ENCODE measurements around the gene S100A3.

S100A3 gene

DNA sequence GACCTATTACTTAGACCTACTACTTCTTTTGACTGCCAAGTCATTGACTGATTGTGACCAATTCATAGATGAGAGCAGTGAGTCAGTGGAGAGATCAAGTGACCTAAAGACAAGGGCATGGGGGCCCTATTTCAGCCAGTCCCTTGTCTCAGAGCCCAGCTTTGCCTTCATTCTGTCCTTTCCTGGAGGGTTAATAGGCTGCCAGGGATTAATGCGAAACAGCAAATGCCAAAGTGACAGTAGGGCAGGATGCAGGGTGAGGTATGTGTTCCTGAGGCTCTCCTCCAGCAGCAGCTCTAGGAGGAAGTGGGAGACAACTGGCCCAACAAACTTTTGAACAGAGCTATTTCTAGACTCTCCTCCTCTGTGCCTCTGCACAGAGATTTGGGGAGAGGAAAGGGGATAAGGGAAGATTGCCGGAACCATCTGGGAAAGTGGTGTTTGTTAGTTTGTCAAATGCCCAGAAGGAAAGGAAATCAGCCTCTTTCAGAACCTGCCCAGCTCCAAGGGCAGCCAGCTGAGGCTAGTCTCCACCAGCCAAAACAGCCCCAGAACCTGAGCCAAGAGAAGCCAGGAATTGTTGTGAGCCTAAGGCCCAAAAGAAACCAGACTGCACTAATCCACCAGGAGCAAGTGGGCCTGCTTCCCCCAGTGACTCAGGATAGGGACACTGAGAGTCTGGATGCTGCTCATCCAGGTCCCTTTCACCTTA, 4.9 kb upstream of the S100A3 start:
- no peaks in the 10 kb centered on the region for H3K27me3 ChIP-seq (ENCODE audit: control insufficient read depth, insufficient read depth, low read length)

GRCh38 chr1:153553096-153553495, 4.0 kb upstream of the S100A3 start:
- Histone ChIP-seq H3K9me3 (ENCODE audit: control insufficient read depth, low read length) (no peaks in the 10 kb centered on the region), H3K36me3 (ENCODE audit: control insufficient read depth, insufficient read depth, low read length) (no peaks in the 10 kb centered on the region), H3K4me1 (ENCODE audit: control insufficient read depth, insufficient read depth, low read length) (peaks cover 27% of the 10 kb centered on the region), H3K4me3 (ENCODE audit: low read length) (no peak overlapping the region), H3K27me3 (ENCODE audit: control insufficient read depth, insufficient read depth, low read length) (no peaks in the 10 kb centered on the region), H3K9ac (ENCODE audit: low read length) (no peak overlapping the region)

More for the DNA sequence above, 4.9 kb upstream of the S100A3 start:
- no peak overlapping the region for H3K4me3 ChIP-seq (ENCODE audit: low read length)
- no peaks in the 10 kb centered on the region for H3K36me3 ChIP-seq (ENCODE audit: control insufficient read depth, insufficient read depth, low read length)
- peaks cover 18% of the 10 kb centered on the region for H3K4me1 ChIP-seq (ENCODE audit: control insufficient read depth, insufficient read depth, low read length)
- no peak overlapping the region for H3K9ac ChIP-seq (ENCODE audit: low read length)
- H3K9me3 ChIP-seq (ENCODE audit: control insufficient read depth, low read length): no peaks in the 10 kb centered on the region

GRCh38 chr1:153552335-153552734, 3.3 kb upstream of the S100A3 start:
- Histone ChIP-seq H3K9me3 (ENCODE audit: control insufficient read depth, low read length) (no peaks in the 10 kb centered on the region), H3K4me1 (ENCODE audit: control insufficient read depth, insufficient read depth, low read length) (peaks cover 34% of the 10 kb centered on the region), H3K4me3 (ENCODE audit: low read length) (no peak overlapping the region), H3K9ac (ENCODE audit: low read length) (no peak overlapping the region), H3K36me3 (ENCODE audit: control insufficient read depth, insufficient read depth, low read length) (no peaks in the 10 kb centered on the region), H3K27me3 (ENCODE audit: control insufficient read depth, insufficient read depth, low read length) (no peaks in the 10 kb centered on the region)

GRCh38 chr1:153550827-153551500, 1.9 kb upstream of the S100A3 start:
- peaks cover 48% of the 10 kb centered on the region for H3K4me1 ChIP-seq (ENCODE audit: control insufficient read depth, insufficient read depth, low read length)
- H3K4me3 ChIP-seq (ENCODE audit: low read length): no peak overlapping the region
- no peaks in the 10 kb centered on the region for H3K36me3 ChIP-seq (ENCODE audit: control insufficient read depth, insufficient read depth, low read length)
- H3K9me3 ChIP-seq (ENCODE audit: control insufficient read depth, low read length): no peaks in the 10 kb centered on the region
- H3K27me3 ChIP-seq (ENCODE audit: control insufficient read depth, insufficient read depth, low read length): no peaks in the 10 kb centered on the region
- no peak overlapping the region for H3K9ac ChIP-seq (ENCODE audit: low read length)

DNA sequence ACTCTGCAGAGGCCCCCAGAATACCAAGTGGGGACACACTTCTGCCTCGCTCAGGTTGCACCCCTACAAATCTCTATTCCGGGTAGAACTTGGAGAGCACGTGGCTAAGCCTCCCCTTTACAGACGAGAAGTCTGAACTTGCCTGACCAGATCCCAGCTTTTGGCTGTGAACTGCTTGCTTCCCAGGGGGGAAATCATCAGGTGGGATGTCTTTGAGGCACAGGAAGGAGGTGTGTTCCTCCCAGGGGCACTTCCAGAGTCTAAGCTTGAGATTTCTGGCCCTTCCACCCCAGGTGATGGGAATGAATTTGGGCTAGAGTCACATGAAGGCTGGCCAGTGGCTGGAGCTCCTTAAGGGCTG, 1.3 kb upstream of the S100A3 start:
- no peaks in the 10 kb centered on the region for H3K36me3 ChIP-seq (ENCODE audit: control insufficient read depth, insufficient read depth, low read length)
- H3K4me3 ChIP-seq (ENCODE audit: low read length): no peak overlapping the region
- H3K9me3 ChIP-seq (ENCODE audit: control insufficient read depth, low read length): no peaks in the 10 kb centered on the region
- no peaks in the 10 kb centered on the region for H3K27me3 ChIP-seq (ENCODE audit: control insufficient read depth, insufficient read depth, low read length)
- no peak overlapping the region for H3K9ac ChIP-seq (ENCODE audit: low read length)
- peaks cover 53% of the 10 kb centered on the region for H3K4me1 ChIP-seq (ENCODE audit: control insufficient read depth, insufficient read depth, low read length)

DNA sequence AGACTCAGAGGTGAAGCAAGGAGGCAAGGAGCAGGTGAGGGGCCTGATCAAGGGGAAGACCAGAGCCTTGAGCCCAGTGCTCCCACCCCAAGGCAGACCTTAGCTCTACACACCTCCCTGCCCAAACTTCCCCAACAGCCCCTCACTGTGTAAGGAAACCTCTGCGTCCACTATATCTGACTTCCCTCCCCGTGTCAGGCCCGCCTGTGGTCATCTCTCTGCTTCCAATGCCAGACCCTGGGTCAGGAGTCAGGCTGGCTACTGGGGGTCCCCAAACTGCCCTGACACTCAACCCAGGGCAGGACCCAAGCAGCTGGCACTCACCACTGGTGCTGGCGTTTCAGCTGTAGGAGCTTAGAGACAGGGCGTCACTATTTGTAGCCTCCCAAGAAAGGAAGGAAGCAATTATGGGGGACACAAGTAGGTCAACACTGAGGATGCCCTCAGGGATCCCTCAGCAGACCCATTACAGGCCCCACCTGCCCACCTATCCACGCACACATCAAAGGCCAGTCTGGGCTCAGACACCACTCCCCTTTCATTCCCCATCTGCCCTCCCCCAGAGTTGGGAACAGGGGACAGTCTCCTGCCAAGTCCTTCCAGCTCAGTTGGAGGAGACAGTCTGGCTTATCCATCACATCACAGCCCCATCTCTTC, 811 bp upstream of the S100A3 start:
- Histone ChIP-seq H3K36me3 (ENCODE audit: control insufficient read depth, insufficient read depth, low read length) (no peaks in the 10 kb centered on the region), H3K27me3 (ENCODE audit: control insufficient read depth, insufficient read depth, low read length) (no peaks in the 10 kb centered on the region), H3K4me1 (ENCODE audit: control insufficient read depth, insufficient read depth, low read length) (peaks cover 57% of the 10 kb centered on the region), H3K9me3 (ENCODE audit: control insufficient read depth, low read length) (no peaks in the 10 kb centered on the region), H3K9ac (ENCODE audit: low read length) (no peak overlapping the region), H3K4me3 (ENCODE audit: low read length) (no peak overlapping the region)

DNA sequence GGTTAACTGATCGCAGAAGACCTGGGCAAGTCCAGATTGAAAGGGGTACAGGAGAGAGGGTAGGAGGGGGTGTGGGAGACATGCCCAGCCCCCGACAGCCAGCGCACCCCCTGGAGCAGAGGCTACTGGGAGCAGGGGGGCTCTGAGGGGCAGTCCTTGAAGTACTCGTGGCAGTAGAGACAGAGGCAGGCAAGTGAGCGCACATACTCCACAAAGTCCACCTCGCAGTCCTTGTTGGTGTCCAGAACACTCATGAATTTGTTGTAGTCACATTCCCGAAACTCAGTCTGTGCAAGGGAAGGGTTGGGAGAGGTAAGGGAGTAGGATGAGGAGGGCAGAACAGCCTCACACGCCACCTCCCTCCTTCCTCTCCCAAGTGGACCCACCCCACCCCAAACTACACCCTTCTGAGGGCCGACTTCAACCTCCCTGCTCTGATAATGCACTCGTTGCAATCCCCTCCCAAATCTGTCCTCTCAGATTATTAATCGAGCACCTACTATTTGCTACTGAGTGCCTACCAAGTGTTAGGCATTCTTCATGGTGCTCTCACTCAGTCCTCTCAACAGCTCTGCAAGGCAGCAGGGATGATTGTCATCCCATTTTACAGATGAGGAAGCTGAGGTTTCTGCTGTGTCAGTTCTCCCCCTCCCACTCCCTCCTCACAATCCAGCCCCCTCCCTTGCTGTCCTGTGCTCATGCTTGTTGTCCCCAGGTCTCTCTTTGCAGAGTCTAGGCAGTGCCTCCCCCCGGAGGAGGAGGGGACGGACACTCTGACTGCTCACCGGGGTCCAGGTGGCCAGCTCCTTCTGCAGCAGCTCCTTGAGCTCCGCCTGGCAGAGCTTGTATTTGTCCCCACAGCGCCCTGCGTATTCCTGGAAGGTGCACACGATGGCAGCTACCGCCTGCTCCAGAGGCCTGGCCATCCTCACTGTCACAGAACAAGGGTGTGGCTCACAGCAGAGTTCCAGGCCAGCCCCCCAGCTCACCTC, 1.2 kb downstream of the S100A3 start:
- Histone ChIP-seq H3K27me3 (ENCODE audit: control insufficient read depth, insufficient read depth, low read length) (no peaks in the 10 kb centered on the region), H3K36me3 (ENCODE audit: control insufficient read depth, insufficient read depth, low read length) (no peaks in the 10 kb centered on the region), H3K9me3 (ENCODE audit: control insufficient read depth, low read length) (no peaks in the 10 kb centered on the region), H3K4me1 (ENCODE audit: control insufficient read depth, insufficient read depth, low read length) (peaks cover 68% of the 10 kb centered on the region), H3K4me3 (ENCODE audit: low read length) (no peak overlapping the region), H3K9ac (ENCODE audit: low read length) (peak overlapping the region; percentile 23)

DNA sequence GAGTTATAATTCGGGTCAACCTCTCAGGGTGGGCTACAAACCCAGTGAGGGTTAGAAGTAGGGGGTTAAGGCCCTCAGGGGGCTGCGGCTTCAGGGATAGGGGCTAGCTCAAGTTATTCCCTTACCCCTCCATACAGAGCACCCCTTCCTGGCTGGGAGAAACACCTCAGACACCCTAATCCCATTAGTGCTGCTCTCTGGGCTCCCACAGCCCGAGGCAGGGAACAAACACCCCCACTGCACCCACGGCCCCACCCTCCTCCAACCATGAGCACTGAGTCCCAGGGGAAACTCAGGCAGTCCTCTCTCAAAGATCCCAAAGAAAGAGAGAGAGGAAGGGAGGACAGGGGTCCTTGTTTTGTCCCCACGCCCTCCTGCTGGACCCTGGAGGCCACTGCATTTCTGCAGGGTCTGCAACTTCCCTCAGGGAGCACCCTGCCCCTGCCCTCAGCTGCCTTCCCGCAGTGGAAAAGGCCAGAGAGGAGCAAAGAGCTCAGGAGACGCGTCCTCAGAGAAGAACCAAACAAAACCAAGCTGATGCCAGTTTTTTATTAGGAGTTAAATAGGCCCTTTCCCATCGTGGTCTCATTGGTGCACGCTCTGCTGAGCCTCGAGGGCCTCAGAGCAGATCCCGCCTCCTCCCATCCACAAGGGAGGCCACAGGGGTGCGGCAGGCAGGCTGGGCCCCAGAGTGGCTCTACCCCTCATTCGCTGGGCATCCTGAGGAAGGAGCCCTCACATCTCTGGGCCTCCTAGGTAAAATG, 2.1 kb downstream of the S100A3 start:
- H3K27me3 ChIP-seq (ENCODE audit: control insufficient read depth, insufficient read depth, low read length): no peaks in the 10 kb centered on the region
- H3K4me1 ChIP-seq (ENCODE audit: control insufficient read depth, insufficient read depth, low read length): peaks cover 77% of the 10 kb centered on the region
- no peak overlapping the region for H3K4me3 ChIP-seq (ENCODE audit: low read length)
- H3K9ac ChIP-seq (ENCODE audit: low read length): peak overlapping the region; percentile 12
- no peaks in the 10 kb centered on the region for H3K9me3 ChIP-seq (ENCODE audit: control insufficient read depth, low read length)
- H3K36me3 ChIP-seq (ENCODE audit: control insufficient read depth, insufficient read depth, low read length): no peaks in the 10 kb centered on the region

DNA sequence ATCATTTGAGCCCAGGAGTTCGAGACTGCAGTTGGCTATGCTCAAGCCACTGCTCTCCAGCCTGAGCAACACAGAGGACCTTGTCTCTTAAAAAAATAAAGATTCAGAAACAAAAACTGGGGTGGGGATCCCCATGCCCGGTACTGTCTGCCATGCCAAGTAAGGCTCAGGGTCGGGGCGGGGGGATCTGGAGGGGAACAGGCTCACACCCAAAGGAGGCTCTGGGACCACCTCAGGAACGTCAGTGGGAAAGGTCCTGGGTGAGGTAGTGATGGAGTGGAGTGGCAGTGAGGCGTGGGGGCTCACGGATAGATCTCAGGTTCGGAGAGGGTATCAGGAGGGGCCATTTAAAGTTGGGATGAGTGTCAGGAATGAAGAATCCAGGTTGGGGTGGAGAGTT, 2.7 kb downstream of the S100A3 start:
- no peaks in the 10 kb centered on the region for H3K27me3 ChIP-seq (ENCODE audit: control insufficient read depth, insufficient read depth, low read length)
- H3K4me3 ChIP-seq (ENCODE audit: low read length): no peak overlapping the region
- peak overlapping the region; percentile 60 for H3K9ac ChIP-seq (ENCODE audit: low read length)
- H3K9me3 ChIP-seq (ENCODE audit: control insufficient read depth, low read length): no peaks in the 10 kb centered on the region
- H3K36me3 ChIP-seq (ENCODE audit: control insufficient read depth, insufficient read depth, low read length): no peaks in the 10 kb centered on the region
- H3K4me1 ChIP-seq (ENCODE audit: control insufficient read depth, insufficient read depth, low read length): peaks cover 83% of the 10 kb centered on the region

DNA sequence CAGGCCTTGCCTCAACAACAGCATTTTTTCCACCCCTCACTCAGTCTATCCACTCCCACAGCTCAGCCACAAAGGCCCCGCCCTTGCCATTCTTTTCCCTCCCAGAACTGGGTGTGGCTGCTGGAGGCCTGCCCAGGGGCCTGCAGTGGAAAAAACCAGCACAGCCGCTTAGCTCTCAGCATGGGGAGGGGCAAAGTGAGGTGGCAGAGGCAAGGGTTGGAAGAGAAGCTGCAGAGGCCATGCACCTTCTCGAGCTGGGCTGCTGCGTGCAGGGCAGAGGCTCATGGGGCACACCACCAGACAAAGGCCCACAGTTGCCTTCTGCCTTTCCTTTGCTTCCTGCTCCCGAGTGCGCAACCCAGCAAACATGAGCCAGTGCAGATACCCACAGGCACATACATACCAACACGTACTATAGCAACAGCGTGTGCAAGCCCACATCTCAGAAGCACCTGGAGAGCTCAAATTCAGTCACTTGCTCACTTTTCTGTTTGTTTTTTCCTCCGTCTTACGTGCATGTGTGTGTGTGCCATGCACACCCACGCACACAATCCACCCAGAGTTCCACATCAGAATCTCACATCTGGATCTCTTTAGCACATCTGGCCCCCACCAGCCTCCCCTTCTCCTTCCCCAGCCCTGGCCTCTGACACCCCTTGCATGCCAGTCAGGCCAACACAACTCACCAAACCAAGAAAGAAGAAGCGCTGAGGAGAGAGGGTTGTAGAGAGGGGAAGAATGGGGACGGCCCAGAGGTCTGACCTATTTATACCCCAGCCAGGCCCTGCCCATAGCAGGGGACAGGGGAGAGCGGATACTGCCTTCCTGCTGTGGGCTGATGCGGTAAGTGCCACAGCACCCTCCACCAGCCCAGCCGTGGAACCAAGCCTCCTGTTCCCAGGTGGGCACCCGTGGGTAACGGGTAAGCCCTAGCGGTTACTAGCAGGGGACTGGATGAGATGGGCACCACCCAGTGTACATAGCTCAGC, 3.7 kb downstream of the S100A3 start, which contains the start of gene S100A4:
S100A4 (minus strand) TSS at position 740 of the 989 bp plus-strand sequence. CDS start 1,012 bp downstream, outside the sequence.
- Histone ChIP-seq H3K4me3 (ENCODE audit: low read length) (peak within 1 kb of the TSS; percentile 25), H3K36me3 (ENCODE audit: control insufficient read depth, insufficient read depth, low read length) (no peaks in the 10 kb centered on the region), H3K27me3 (ENCODE audit: control insufficient read depth, insufficient read depth, low read length) (no peaks in the 10 kb centered on the region), H3K9ac (ENCODE audit: low read length) (peak within 1 kb of the TSS; percentile 60), H3K9me3 (ENCODE audit: control insufficient read depth, low read length) (no peaks in the 10 kb centered on the region), H3K4me1 (ENCODE audit: control insufficient read depth, insufficient read depth, low read length) (peaks cover 93% of the 10 kb centered on the region)

Measured in mucosa of stomach (tissue), 1 donor.